OCI-LY1 (cell line): ENCODE data around the gene AAR2.

Experiments used
- H2AFZ ChIP-seq: fragments of 200-600 bp; sonication (generic), shearing (Covaris generic); 2 replicates; pipeline ENCODE4 v1.6.0; 2014; ENCODE audit warnings: antibody characterized with exemption, mild to moderate bottlenecking, low read length
- H3F3A ChIP-seq: fragments of 200-600 bp; sonication (generic), shearing (Covaris generic); 2 replicates; pipeline ENCODE4 v1.6.0; 2014; ENCODE audit warnings: mild to moderate bottlenecking, antibody characterized with exemption, low read length, moderate library complexity; ENCODE audit not compliant: insufficient read depth
- H3K27ac ChIP-seq: fragments of 200-600 bp; sonication (generic); 2 replicates; pipeline ENCODE4 v1.5.1; 2014; ENCODE audit warnings: low read length, mixed run types, mild to moderate bottlenecking, low read depth; ENCODE audit not compliant: poor library complexity, severe bottlenecking
- H3K27me3 ChIP-seq: fragments of 200-600 bp; sonication (generic); 2 replicates; pipeline ENCODE4 v1.6.0; 2014; ENCODE audit warnings: antibody characterized with exemption, mild to moderate bottlenecking, low read length, moderate library complexity; ENCODE audit not compliant: insufficient read depth
- H3K36me3 ChIP-seq: fragments of 200-600 bp; sonication (generic); 2 replicates; pipeline ENCODE4 v1.6.1; 2014; ENCODE audit warnings: mild to moderate bottlenecking, antibody characterized with exemption, low read length, moderate library complexity, mixed read lengths; ENCODE audit not compliant: insufficient read depth
- H3K4me1 ChIP-seq: fragments of 200-600 bp; sonication (generic); 2 replicates; pipeline ENCODE4 v1.5.1; 2014; ENCODE audit warnings: mild to moderate bottlenecking, low read length, moderate library complexity; ENCODE audit not compliant: insufficient read depth, severe bottlenecking
- H3K4me2 ChIP-seq: fragments of 200-600 bp; sonication (generic), shearing (Covaris generic); 2 replicates; pipeline ENCODE4 v1.6.1; 2014; ENCODE audit warnings: low read length
- H3K4me3 ChIP-seq: fragments of 200-600 bp; sonication (generic); 2 replicates; pipeline ENCODE4 v1.5.1; 2014; ENCODE audit warnings: low read length, low read depth, mild to moderate bottlenecking, mixed read lengths; ENCODE audit not compliant: poor library complexity, severe bottlenecking
- H3K79me2 ChIP-seq: fragments of 200-600 bp; shearing (Covaris generic); 2 replicates; pipeline ENCODE4 v1.6.1; 2016; ENCODE audit warnings: mixed run types, low read length, mixed read lengths; ENCODE audit not compliant: insufficient read depth
- H3K9ac ChIP-seq: fragments of 200-600 bp; sonication (generic), shearing (Covaris generic); 2 replicates; pipeline ENCODE4 v1.6.1; 2014; ENCODE audit warnings: mild to moderate bottlenecking, low read length, mixed read lengths
- H3K9me2 ChIP-seq: fragments of 200-600 bp; sonication (generic), shearing (Covaris generic); 2 replicates; pipeline ENCODE4 v1.6.1; 2014; ENCODE audit warnings: low read depth, mild to moderate bottlenecking, low read length, mixed read lengths
- H3K9me3 ChIP-seq: fragments of 200-600 bp; shearing (Covaris generic); 2 replicates; pipeline ENCODE4 v1.6.1; 2014; ENCODE audit warnings: low read length, mixed read lengths
- H4K20me1 ChIP-seq: fragments of 200-600 bp; sonication (generic), shearing (Covaris generic); 2 replicates; pipeline ENCODE4 v1.6.0; 2016; ENCODE audit warnings: mild to moderate bottlenecking, low read length; ENCODE audit not compliant: insufficient read depth
- EZH2 ChIP-seq: fragments of 200-600 bp; sonication (generic), shearing (Covaris generic); IDR thresholded peaks from 2 replicates; pipeline ENCODE4 v1.8.0; 2017; ENCODE audit warnings: borderline replicate concordance, mixed run types, mild to moderate bottlenecking, antibody characterized with exemption, low read length, moderate library complexity, mixed read lengths
- TF ChIP-seq, protein P1 (sequence below): fragments of 200-600 bp; sonication (generic), shearing (Covaris generic); IDR thresholded peaks from 2 replicates; pipeline ENCODE4 v1.5.1; 2017; ENCODE audit warnings: mild to moderate bottlenecking, antibody characterized with exemption, low read length, moderate library complexity, mixed read lengths

AAR2 gene

DNA sequence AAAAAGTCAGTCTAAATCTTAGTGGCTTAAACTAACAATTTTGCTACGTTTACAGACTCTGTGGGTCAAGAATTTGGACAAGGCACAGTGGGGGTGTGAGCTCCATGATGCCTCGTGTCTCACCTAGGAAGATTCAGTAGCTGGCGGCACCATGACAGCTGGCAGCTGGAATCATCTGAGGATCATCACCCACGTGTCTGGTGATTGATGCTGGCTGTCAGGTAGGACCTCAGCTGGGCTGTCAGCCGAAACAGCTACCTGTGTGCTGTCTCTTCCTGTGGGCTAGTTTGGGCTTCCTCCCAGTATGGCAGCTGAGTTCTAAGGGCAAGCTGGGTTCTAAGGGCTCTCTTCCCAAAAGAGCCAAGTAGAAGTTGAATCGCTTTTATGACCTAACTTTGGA, 43.5 kb downstream of the AAR2 start:
- no peak overlapping the region for H3K4me3 ChIP-seq
- H3K36me3 ChIP-seq = no peaks in the 10 kb centered on the region
- H3K9me3 ChIP-seq = no peaks in the 10 kb centered on the region
- no peaks in the 10 kb centered on the region for H3K9me2 ChIP-seq
- H3F3A ChIP-seq = no peaks in the 10 kb centered on the region
- peaks cover 9% of the 10 kb centered on the region; the same call in 1 of the 2 replicates for H3K27me3 ChIP-seq
- H2AFZ ChIP-seq = no peak overlapping the region
- no peaks in the 10 kb centered on the region for H3K79me2 ChIP-seq
- no peaks in the 10 kb centered on the region for H3K4me1 ChIP-seq
- TF ChIP-seq EZH2 = no peak
- TF ChIP-seq, protein P1, sequence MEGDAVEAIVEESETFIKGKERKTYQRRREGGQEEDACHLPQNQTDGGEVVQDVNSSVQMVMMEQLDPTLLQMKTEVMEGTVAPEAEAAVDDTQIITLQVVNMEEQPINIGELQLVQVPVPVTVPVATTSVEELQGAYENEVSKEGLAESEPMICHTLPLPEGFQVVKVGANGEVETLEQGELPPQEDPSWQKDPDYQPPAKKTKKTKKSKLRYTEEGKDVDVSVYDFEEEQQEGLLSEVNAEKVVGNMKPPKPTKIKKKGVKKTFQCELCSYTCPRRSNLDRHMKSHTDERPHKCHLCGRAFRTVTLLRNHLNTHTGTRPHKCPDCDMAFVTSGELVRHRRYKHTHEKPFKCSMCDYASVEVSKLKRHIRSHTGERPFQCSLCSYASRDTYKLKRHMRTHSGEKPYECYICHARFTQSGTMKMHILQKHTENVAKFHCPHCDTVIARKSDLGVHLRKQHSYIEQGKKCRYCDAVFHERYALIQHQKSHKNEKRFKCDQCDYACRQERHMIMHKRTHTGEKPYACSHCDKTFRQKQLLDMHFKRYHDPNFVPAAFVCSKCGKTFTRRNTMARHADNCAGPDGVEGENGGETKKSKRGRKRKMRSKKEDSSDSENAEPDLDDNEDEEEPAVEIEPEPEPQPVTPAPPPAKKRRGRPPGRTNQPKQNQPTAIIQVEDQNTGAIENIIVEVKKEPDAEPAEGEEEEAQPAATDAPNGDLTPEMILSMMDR = no peak
- H4K20me1 ChIP-seq = no peaks in the 10 kb centered on the region
- no peak overlapping the region for H3K9ac ChIP-seq
- H3K4me2 ChIP-seq = no peak overlapping the region
- H3K27ac ChIP-seq = no peak overlapping the region

DNA sequence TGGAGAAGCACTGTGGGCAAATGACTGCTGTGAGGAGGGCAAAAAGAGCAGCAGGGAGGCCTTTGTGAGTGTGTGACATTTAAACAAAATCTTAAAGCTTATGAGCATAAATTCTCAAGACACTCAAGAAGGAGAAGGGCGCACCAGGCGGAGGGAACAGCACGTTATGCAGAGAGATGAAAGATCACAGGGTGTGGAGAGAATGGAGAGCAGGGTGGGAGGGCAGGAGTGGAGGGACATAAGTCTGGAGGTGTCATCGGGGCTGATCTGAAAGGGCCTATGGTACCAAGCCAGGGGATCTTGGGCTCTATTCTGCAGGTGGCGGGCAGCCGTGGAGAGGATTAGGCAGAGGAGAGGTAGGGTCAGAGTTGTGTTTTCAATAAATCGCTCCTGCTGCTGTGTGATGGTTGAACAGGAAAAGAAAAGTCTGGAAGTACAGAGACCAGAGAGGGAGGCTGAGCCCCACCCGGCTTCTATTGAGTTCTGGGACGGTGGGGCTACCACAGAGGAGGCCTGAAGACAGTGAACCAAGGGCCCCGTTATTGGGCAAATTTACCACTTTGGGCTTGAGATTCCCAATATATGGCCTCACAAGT, 45.6 kb downstream of the AAR2 start:
- no peaks in the 10 kb centered on the region for H3F3A ChIP-seq
- no peak for TF ChIP-seq EZH2
- TF ChIP-seq, protein P1 = no peak
- no peak overlapping the region for H2AFZ ChIP-seq
- peaks cover 9% of the 10 kb centered on the region; the same call in 1 of the 2 replicates for H3K27me3 ChIP-seq
- no peak overlapping the region for H3K27ac ChIP-seq
- H3K9me3 ChIP-seq = no peaks in the 10 kb centered on the region
- no peak overlapping the region for H3K4me2 ChIP-seq
- no peaks in the 10 kb centered on the region for H3K36me3 ChIP-seq
- H4K20me1 ChIP-seq = no peaks in the 10 kb centered on the region
- H3K9me2 ChIP-seq = no peaks in the 10 kb centered on the region
- H3K9ac ChIP-seq = no peak overlapping the region
- H3K79me2 ChIP-seq = no peaks in the 10 kb centered on the region
- H3K4me3 ChIP-seq = no peak overlapping the region
- no peaks in the 10 kb centered on the region for H3K4me1 ChIP-seq

DNA sequence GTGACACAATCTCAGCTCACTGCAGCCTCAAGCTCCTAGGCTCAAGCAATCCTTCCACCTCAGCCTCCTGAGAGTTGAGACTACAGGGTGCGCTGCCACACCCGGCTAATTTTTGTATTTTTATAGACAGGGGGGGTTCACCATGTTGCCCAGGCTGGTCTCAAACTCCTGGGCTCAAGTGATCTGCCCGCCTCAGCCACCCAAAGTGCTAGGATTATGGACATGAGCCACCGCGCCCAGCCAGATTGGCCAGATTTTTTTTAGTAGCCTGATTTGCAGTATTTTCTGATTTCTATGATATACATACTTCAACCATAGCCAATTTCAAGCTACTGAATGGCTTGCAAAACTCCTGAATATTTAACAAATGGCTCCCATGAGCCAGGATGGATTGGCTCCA, 48.5 kb downstream of the AAR2 start:
- Histone ChIP-seq H3K4me1 (no peaks in the 10 kb centered on the region), H2AFZ (no peak overlapping the region), H3K9me3 (no peaks in the 10 kb centered on the region), H3K4me2 (no peak overlapping the region), H3F3A (no peaks in the 10 kb centered on the region), H3K9me2 (no peaks in the 10 kb centered on the region), H3K4me3 (no peak overlapping the region), H3K27me3 (peaks cover 5% of the 10 kb centered on the region; the same call in 1 of the 2 replicates), H3K9ac (no peak overlapping the region), H4K20me1 (no peaks in the 10 kb centered on the region), H3K36me3 (no peaks in the 10 kb centered on the region), H3K79me2 (no peaks in the 10 kb centered on the region), H3K27ac (no peak overlapping the region)
- TF ChIP-seq, protein P1 = no peak
- no peak for TF ChIP-seq EZH2
